ENCODE measurements around the gene SYTL3.

GRCh38 chr6:158638324-158638854, 11.5 kb upstream of the SYTL3 start:
- TF ChIP-seq CTCF (IDR thresholded peaks at IDR 0.05 in 4 of 5, conservative IDR thresholded peaks at IDR 0.05 in 1 of 5) (no peak), POLR2A (IDR thresholded peaks at IDR 0.05) (no peak)

All from gastrocnemius medialis (tissue), 4 donors.